Amniotic stem cell (primary cell): ENCODE data around the gene HDGFL2.

Experiments used
- DNase-seq: peaks from one replicate; lab custom pipeline; 2025; lab: John Stamatoyannopoulos, UW

Gene HDGFL2

DNA sequence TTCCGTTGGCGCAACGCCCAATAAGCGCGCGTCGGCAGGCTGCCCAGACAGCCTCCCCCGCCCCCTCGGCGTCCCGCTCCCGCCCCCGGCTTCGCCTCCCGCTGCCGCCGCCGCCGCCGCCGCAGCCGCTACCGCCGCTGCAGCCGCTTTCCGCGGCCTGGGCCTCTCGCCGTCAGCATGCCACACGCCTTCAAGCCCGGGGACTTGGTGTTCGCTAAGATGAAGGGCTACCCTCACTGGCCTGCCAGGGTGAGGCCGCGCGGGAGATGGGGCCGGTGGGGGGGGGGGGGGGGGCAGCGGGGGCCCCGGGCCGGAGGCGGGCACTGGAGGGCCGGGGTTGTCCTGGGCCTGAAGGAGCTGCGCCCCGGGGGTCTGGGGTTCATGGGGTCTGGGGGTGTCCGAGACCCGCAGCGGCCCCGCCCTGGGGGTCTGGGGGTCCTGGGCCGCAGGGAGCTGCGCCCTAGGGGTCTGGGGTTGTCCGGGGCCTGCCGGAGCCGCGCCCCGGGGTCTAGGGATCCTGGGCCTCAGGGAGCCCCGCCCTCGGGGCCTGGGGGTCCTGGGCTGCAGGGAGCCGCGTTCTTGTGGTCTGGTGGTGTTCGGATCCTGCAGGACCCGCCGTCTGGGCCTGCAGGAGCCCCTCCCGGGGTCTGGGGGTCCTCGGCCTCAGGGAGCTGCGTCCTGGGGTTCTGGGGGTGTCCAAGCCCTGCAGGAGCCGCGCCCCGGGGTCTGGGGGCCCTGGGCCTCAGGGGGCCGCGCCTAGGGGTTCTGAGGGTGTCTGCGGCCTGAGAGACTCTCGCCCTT lies at the start of gene HDGFL2:
Gene HDGFL2 (plus strand): TSS at position 124 of the 801 bp plus-strand sequence. CDS start 54 bp downstream, at position 178.
- no peak for DNase-seq

DNA sequence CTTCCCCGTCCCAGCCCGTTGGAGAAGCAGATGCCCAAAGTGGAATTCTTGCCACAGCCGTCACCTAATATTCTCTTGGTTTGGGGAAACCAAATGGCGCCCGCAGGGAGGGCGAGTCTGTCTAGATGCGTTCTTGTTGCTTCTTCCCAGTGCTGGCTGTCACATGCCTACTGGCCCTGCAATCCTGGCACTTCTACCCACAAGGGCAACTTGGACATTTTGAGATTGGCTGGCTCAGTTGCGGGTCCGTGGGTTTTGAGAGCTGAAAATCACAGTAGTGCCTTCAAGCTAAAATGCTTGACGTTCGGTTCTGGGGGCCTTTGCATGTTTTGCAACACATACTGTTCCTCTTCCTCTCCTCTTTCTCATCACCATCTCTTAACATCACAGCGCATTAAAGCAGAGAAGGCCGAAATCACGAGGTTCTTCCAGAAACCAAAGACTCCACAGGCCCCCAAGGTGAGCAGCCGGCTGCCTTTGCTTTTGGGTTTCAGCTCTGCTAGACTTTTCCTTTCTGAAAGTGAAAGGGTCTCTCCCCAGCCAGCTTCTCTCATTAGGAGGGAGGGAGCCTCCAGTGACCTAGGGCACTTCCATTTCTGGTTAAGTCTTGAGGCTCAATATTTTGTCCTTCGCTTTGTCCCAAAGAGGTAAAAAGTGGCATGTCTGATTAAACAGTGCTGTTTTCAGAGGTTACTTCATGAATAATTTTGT lies 48.5 kb upstream of the HDGFL2 start:
- no peak for DNase-seq

DNA sequence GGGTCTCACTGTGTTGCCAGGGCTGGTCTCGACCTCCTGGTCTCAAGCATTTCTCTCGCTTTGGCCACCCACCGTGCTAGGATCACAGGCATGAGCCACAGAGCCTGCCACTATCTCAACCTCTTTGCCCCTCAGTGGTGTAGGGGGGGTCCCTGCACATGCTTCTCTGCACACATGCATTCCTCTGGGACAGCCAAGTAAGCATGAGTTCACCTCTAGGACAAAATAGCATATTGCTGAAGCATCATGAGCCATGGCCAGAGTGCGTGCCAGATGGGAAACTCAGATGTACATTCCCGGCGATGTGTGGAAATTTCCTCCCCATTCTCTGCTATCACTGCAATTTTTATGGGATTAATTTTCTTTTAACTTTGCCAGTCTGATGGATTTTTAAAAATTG lies 46.6 kb upstream of the HDGFL2 start:
- DNase-seq, result no peak

DNA sequence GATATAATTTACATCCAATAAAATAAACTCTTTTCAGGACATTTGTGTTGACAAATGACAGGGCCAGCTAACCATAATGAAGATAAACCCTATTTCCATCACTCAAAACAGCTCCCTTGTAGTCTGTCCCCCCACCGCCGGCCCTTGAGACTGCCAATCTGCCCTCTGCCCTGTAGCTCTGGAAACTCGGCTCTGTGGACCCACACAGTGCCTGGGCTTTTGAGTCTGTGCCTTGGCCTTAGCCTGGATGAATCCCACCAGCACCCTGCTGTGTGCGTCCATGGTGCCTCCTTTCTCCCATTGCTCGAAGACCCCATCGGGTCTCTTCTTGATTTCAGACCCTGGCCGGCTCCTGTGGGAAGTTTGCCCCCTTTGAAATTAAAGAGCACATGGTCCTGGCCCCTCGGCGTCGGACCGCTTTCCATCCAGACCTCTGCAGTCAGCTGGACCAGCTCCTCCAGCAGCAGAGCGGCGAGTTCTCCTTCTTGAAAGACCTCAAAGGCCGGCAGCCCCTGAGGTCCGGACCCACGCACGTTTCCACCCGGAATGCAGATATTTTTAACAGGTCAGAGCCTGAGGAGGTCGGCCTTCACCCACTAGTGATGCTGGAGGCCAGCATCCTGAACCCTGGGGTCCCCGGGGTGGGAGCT lies 43.6 kb upstream of the HDGFL2 start:
- DNase-seq, result no peak

DNA sequence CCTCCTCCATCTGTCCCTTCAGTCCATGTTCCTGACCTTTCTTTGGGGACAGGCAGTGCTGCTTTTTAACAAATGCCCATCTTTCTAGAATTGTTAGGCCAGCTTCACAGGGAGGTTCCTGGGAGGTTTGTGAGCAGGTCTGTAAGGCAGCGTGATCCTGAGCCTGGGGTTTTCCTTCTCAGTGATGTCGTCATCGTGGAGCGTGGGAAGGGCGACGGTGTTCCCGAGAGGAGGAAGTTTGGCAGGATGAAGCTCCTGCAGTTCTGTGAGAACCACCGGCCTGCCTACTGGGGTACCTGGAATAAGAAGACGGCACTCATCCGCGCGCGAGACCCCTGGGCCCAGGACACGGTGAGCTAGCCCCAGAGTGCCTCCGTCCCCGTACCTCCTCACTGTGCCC lies 42.8 kb upstream of the HDGFL2 start:
- no peak for DNase-seq

DNA sequence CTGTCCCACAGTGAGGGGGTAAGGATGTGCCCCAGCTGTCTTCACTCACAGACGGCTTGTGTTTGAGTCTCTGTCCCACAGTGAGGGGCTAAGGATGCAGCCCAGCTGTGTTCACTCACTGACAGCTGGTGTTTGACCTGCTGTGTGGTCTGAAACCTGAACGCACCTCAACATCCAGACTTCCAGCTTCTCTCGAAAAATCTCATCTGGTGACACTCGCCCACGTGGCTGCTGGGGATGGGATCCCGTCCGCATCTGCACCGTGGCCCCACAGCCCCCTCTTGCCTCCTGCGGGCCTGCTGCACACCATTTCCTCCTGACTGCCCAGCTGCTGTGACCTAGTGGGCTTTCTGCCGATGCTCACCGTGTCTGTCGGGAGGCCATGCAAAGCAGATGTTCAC lies 42.3 kb upstream of the HDGFL2 start:
- no peak for DNase-seq

DNA sequence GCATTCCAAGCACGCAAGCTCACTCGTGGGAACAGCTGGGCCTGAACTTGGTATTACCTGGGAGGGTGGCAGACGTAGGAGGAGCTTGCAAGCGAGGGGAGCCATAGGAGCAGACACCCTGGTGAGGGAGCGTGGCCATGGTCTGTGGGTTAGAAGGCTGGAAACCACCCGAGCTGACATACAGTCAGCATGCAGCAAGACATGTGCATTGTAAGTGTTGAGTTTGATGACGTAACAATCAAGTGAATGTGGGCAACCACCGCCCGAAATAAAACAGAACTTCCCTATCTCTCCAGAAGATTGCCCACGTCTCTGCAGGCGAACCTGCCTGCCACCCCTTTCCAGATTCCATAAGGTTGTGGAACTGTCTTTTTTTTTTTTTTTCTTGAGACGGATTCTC lies 41.3 kb upstream of the HDGFL2 start:
- no peak for DNase-seq

DNA sequence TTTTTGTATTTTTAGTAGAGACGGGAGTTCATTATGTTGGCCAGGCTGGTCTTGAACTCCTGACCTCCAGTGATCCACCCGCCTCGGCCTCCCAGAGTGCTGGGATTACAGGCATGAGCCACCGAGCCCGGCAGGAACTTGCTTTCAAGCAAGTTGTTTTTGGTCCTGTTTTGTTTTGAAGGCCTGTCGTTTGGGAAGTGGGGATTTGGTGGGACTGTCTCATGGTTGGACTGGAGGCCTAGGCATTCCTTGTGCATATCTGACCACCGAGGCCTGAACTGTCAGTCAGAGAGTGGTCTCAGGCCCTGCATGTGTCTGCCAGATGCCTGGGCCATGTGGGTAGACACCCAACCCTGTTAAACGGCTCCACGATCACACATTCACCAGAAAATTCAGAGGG lies 40.8 kb upstream of the HDGFL2 start:
- DNase-seq, result no peak

DNA sequence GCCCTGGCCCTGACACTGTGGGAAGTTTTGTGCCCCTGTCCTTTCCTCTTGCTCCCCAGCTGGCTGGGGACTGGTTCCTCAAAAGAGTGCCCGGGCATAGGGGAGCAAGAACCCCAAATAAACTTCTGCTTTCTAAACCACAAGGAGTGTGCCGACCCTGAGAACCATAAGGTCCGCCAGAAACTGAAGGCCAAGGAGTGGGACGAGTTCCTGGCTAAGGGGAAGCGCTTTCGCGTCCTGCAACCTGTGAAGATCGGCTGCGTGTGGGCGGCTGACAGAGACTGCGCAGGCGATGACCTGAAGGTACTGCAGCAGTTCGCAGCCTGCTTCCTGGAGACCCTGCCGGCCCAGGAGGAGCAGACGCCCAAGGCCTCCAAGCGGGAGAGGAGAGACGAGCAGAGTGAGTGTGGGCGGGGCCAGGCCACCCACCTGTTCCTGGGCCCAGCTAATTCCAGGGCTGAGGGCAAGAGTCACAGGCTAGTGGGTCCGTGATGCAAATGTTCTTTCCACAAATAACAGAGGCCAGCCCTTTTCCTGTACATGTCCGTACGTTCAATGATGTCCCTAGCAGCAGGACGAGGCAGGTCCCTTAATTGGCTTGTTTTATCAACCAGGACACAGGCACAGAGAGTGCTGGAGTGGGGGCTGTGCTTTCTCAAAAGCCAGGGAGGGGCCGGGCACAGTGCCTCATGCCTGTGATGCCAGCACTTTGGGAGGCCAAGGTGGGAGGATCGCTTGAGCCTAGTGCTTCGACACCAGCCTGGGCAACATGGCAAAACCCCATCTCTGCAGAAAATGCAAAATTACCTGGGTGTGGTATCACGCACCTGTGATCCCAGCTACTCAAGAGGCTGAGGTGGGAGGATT lies 40.1 kb upstream of the HDGFL2 start:
- no peak for DNase-seq

DNA sequence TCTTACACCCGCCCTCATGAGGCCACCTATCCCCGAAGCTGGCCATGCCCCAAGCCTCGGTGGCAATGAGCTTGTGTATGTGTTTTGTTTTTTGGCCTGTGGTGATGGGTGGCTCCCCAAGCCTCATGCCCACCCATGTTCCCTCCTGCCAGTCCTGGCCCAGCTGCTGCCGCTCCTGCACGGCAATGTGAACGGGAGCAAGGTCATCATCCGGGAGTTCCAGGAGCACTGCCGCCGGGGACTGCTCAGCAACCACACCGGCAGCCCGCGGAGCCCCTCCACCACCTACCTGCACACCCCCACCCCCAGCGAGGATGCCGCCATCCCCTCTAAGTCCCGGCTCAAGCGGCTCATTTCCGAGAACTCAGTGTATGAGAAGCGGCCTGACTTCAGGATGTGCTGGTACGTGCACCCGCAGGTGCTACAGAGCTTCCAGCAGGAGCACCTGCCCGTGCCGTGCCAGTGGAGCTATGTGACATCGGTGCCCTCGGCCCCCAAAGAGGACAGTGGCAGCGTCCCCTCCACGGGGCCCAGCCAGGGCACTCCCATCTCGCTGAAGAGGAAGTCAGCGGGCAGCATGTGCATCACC lies 39.1 kb upstream of the HDGFL2 start:
- no peak for DNase-seq

DNA sequence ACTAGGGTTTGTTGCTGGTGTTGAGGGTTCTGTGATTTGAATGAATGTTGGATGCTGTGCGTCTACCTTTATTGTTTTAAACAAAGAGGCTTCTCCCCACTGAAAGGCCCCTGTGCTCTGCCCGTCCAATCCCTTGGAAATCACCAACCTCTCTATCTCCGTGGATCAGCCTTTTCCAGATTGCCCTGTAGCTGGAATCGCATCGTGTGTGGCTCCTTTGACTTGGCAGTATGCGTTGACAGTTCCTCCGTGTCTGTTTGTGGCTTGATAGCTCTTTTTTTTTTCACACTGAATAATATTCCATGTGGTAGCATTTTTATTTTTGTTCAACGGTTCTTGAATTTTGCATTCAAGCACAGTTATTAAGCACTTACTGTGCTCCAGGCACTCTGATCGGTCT lies 37.7 kb upstream of the HDGFL2 start:
- DNase-seq, result no peak

DNA sequence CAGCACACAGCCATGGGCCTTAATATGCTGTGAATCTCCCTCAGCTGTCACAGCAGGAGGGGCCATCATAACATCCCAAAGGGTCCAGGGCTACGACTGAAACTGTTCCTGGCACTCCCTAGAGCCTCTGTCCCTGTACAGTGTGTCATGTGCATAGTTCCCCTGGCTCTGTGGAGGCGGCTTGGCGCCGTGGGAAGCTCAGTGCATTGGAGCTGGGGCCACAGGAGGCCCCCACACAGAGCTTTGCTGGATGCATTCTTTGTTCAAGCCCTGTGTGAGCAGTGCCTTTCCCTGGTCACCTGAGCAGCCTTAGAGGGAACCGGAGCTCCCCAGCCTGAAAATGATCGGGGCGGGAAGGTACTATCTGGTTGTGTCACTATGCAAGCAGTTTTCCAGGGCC lies 35.9 kb upstream of the HDGFL2 start:
- no peak for DNase-seq

DNA sequence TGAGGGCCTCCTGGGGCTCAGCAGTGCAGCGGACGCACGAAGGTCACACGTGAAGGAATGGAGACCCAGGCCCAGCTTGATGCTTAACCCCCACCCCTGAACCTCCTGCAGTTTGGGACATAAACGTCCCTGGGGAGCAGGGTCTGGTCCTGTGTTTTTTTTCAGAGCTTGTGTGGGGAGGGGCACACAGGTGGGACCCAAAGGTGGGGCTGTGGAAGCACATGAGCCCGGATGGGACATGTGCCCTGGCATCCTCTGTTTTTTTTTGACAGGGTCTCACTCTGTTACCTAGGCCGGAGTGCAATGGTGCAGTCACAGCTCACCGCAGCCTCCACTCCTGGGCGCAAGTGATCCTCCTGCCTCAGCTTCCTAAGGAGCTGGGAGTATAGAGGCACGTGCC lies 35.0 kb upstream of the HDGFL2 start:
- DNase-seq, result no peak

DNA sequence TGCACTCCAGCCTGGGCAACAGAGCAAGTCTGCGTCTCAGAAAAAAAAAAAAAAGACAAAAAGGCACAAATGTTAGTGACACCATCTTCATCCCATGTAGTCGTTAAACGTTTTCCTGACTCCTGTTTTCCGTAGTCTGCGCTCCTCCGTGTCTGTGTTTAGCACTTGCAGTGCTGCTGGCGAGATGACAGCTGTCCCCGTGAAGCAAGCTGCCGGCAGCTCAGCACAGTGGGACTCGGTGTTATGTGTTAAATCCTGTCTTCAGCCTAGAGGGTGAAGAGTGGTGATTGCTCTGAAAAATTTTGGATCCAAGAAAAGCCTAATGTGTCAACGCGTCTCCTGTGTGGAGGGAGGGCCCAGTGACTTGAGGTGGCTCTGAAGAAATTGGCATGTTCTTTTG lies 32.9 kb upstream of the HDGFL2 start:
- DNase-seq, result no peak

DNA sequence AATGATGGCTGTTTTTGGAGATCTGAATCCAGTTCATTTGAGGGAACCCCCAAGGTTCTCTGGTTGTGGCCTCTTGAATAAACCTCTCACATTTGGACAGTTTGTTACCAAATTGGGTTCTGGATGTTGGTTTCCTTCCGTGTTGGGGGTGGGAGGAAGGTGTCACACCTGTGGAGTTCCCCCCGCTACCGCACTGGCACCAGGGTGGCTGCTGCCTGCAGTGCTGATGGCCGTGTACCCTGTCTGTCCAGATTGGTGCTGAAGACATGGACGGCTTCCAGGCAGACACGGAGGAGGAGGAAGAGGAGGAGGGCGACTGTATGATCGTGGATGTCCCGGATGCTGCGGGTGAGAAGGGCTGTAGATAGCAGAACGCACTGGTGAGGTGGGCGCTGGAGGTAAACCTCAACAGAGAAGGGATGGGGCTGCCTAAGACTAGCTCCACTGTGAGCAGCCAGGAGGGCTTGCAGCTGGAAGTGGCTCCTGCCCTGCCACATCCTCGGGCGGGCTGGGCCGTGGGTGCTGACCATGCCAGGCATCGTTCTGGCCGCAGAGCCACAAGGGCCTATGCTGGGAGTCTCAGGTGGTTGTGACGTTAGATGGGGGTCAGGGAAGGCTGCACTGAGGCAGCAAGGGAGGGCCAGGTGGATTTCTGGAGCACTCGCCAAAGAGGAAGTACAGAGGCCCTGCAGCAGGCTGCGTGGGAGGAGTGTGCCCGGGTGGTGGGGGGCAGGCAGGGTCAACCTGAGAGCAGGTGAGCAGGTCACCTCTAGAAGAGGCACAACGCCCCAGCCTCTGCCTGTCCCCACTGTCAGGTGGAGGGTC lies 29.9 kb upstream of the HDGFL2 start:
- no peak for DNase-seq

DNA sequence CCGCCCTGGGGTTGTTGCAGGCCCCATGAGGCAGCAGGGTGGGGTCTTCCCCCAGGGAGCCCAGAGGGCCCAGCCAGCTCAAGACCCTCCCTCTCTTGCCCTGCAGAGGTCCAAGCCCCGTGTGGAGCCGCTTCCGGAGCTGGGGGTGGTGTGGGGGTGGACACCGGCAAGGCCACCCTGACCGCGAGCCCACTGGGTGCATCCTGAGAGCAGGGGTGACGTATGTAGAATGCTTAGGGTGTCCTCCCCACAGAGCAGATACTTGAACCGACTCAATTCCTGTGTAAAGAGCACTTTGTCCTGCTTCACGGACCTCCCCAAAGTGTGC lies 29.3 kb upstream of the HDGFL2 start:
- no peak for DNase-seq

DNA sequence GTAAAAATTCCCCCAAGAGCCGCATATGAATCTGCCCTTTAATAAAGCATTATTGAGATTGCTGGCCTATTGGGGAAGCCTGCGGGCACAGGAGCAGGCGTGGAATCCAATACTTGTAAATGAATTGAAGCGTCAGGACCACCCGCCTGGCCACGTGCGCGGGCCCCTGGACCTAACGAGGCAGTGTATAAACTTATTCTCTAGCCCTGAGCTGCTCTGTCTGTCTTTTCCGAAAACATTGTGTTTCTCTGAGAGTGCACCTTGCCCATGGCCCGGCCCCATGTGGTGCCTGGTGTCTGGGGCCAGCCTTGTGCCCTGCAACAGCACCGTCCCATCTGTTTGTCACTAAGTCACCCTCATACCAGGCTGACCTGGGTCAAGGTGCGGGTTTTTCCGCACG lies 28.9 kb upstream of the HDGFL2 start:
- DNase-seq, result no peak

DNA sequence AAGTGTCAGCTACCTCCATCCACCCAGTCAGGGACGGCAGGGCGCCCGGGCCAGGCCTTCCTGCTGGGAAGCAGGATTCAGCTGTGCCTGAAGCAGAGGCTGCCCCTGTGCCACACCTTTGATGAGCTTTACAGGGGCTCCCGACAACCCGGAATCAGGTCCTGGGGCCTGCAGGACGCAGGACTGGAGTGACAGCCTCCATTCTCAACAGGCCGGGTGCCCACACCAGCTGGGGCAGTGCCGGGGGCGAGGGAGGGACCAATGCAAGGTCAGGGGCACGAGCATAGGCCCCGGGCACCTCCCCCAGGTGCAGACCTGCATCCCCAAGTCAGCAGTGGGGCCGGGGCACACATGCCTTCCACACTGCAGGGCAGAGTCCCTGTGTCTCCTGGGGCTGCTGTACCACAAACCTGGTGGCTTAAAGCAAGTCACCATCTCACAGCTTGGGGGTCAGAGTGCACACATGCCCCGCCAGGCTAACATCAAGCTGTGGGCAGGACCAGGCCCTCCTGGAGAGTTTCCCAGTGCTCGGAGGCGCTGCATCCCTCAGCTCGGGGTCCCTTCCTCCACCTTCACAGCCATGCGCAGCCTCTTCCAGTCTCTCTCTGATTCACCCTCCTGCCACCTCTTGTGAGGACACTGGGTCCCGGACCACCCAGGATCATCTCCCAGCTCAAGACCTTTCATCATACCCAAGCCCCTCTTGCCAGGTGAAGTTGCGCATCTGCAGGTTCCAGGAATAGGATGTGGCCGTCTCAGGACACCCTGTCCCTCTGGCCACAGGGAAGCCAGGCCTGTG lies 27.9 kb upstream of the HDGFL2 start:
- no peak for DNase-seq

DNA sequence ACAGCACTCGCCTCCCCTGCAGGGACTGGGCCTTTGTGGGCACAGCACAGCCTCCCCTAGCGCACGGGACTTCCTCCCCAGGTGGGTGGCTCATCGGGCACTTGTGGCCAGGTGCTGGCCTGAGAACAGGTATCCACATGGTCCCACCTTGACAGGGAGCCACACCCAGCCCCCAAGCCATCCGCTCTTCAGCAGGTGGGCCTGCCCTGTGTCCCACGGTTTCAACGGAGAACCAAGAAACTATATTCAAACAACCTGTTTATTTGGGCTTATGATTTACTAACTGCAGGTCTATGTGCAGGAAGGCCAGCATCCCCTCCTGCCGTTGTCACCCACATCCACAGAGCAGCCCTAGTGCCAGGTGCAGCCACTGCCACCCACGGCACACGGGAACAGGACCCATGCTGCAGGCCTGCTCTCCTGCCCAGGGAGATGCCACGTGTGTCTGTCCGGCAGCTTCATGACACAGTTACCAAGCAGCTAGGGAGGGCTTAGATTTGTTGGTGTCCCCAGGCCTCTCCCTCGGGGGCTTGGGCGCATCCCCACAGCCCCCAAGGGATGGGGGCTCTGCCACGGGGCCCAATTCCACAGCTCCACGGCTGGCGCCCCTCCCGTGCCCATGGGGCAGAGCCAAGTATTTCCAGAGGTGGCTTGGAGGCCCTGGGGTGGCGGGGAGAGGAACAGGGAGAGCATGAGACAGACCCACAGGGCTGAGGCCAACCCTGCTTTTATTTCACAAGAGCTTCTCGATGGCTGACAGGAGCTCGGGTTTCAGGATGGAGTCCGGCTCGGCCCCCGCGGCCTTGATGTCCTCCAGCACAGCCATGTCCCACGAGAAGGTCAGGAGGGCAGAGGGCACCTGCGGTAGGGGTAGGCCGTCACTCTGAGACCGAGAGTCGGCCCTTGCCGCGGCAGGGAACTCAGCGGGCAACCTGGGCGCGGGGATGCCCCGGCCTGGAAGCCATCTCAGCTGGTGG lies 27.0 kb upstream of the HDGFL2 start:
- DNase-seq, result no peak
